ENCODE results near the gene RSPO4.

Gene RSPO4

DNA sequence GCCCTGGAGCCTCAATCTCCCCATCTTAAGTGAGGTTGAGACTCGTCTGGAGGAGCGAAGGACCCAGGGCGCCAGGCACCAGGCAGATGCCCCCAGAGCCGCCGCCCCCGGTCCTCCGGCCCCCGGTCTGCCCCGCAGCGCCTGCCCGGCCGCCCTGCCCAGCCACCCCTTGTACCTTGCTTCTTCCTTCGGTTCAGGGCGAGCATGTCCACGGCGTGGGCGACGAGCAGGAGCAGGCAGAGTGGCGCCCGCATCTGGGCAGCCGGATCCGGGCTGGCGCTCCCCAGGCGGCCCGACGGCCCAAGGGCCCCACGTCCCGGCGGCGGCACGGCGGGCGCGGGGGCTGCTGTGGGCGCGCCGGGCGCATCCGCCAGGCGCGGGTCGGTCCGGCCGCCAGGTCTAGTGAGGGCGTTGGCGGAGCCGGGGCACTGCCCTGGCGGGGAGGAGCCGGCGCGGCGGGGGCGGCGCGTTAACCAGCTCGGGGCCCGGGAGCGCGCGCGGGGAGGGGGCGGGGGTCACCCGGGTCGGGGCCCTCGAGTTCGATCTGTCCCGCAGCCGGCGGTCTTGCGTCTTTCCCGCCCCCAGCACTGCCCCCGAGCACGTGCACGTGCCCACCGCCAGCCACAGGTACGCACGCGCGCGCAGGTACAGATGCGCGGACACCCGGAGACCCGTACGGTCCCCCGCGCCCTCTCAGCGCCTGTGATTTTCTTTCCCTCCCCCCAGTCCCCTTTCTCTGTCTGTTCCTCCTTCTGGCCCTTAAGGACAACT is at the start of gene RSPO4:
TSS of gene RSPO4 (minus strand) at position 401 of the 771 bp plus-strand sequence. CDS start at position 254, 147 bp downstream.
- no peak for DNase-seq (ENCODE audit: low spot score)
- Histone ChIP-seq H3K27ac (no peak within 1 kb of the TSS), H3K4me3 (peak within 1 kb of the TSS; percentile 40)
- no peak for TF ChIP-seq CTCF (IDR thresholded peaks at IDR 0.05)

GRCh38 chr20:1050440-1050839 is 48.3 kb upstream of the RSPO4 start:
- H3K4me3 ChIP-seq, result no peak overlapping the region
- no peak for TF ChIP-seq CTCF (IDR thresholded peaks at IDR 0.05)
- H3K27ac ChIP-seq, result no peak overlapping the region
- no peak for DNase-seq (ENCODE audit: low spot score)

DNA sequence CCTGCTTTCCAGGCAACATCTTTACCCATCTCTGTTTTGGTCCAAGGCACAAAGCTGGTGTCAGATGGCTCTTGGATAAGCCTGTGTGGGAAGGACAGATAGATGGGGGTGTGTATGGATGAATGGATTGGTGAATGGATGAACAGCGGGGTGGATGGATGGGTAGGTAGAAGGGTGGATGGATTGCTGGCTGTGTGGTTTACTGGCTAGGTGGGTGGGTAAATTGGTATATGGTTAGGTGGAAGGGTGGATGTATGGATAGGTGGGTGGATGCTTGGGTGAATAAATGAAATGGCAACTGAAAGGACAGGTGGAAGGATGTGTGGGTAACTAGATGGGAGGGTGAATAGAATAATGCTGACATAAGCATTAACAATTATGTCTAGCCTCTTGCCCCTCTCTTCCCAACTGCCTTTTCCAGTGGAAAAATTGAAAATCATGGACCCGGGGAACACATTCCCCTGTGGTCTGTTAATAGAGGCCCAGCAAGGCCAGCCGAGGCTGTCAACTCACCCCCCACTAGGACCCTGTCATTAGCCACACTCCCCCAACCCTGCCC is 43.8 kb upstream of the RSPO4 start:
- TF ChIP-seq CTCF (IDR thresholded peaks at IDR 0.05), result no peak
- no peak for DNase-seq (ENCODE audit: low spot score)
- Histone ChIP-seq H3K4me3 (no peak overlapping the region), H3K27ac (no peak overlapping the region)

- Histone ChIP-seq H3K4me3 (no peak overlapping the region), H3K27ac (no peak overlapping the region)
- TF ChIP-seq CTCF (IDR thresholded peaks at IDR 0.05), result no peak
- DNase-seq (ENCODE audit: low spot score), result no peak
These were observed 39.8 kb upstream of the RSPO4 start for GRCh38 chr20:1041845-1042390.

DNA sequence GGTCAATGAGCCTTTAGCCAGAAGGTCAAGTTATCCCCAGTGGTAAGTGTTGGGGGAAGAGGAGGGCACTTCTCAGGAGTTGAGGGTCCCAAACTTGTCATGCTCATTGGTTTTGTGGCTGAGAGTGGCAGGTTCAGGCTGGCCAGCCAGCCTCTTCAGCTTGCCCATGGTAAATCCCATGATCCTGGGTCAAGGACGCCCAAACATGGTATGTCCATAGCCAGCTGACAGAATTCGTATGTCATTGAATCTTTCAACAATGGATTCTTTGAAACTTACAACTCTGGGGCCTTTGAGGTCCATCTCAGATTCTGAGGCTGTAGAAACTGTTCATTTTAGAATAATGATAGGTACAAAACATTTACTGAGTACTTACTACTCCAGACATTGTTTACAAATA is 36.1 kb upstream of the RSPO4 start:
- Histone ChIP-seq H3K27ac (no peak overlapping the region), H3K4me3 (no peak overlapping the region)
- DNase-seq (ENCODE audit: low spot score), result no peak
- no peak for TF ChIP-seq CTCF (IDR thresholded peaks at IDR 0.05)

DNA sequence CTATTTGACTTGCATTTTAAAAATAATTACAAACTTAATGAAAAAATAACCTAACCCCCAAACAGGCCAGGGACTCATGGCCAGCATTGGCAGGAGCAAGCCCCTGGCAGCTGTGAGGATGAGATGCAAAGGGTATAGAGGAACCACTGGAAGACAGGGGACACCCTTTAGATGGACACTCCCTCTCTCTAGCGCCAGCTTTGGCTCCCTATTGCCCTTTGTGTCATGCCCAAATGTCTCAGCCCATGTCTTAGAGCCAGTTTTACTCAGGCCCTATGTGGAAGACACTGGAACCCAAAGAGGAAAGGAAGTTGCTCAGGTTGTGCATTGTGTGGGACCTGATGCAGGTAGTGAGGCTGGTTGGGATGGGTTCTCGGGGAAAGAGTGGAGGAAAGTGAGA is 34.9 kb upstream of the RSPO4 start:
- H3K4me3 ChIP-seq, result no peak overlapping the region
- TF ChIP-seq CTCF (IDR thresholded peaks at IDR 0.05), result no peak
- H3K27ac ChIP-seq, result no peak overlapping the region
- no peak for DNase-seq (ENCODE audit: low spot score)

GRCh38 chr20:1035466-1035865 is 33.4 kb upstream of the RSPO4 start:
- no peak for TF ChIP-seq CTCF (IDR thresholded peaks at IDR 0.05)
- H3K4me3 ChIP-seq, result no peak overlapping the region
- no peak for DNase-seq (ENCODE audit: low spot score)
- no peak overlapping the region for H3K27ac ChIP-seq
